NT2/D1 (cell line): ENCODE data around the gene POLE2.

Experiments used
- SUZ12 ChIP-seq: IDR thresholded peaks from 2 replicates; pipeline ENCODE4 v1.6.1; 2011; ENCODE audit not compliant: insufficient read length, insufficient read depth; ENCODE audit errors: extremely low read depth
- YY1 ChIP-seq: IDR thresholded peaks from 2 replicates; pipeline ENCODE4 v1.6.1; 2011; ENCODE audit not compliant: insufficient read length, insufficient read depth
- ZNF274 ChIP-seq: IDR thresholded peaks from 2 replicates; pipeline ENCODE4 v1.6.1; 2011; ENCODE audit warnings: mild to moderate bottlenecking, low read depth, low read length

DNA sequence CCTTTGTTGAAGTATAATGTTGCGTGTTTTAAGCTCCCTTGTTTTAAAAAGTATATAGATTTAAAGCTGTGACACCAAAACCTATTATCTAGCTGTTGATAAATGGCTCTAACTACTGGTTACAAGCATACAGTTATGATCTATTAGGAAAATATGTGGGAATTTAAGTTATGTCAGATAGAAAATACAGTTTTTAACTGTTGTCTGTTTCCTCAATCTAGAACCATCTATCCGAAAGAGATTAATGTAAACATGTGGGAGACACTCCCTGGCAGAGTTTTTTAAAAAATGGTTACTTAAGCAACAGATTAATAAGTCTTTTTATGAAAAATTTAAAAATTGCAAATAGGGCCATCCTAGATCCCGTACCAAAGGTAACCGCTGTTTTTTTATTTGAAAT is 75.8 kb downstream of the POLE2 start:
- TF ChIP-seq YY1 (no peak), ZNF274 (no peak), SUZ12 (no peak)
